OCI-LY1 (cell line): ENCODE results near the gene WFDC6.

ENCODE experiments used
- H2AFZ ChIP-seq: fragments of 200-600 bp; sonication (generic), shearing (Covaris generic); 2 replicates; pipeline ENCODE4 v1.6.0; 2014; ENCODE audit warnings: antibody characterized with exemption, mild to moderate bottlenecking, low read length
- H3F3A ChIP-seq: fragments of 200-600 bp; sonication (generic), shearing (Covaris generic); 2 replicates; pipeline ENCODE4 v1.6.0; 2014; ENCODE audit warnings: mild to moderate bottlenecking, antibody characterized with exemption, low read length, moderate library complexity; ENCODE audit not compliant: insufficient read depth
- H3K27ac ChIP-seq: fragments of 200-600 bp; sonication (generic); 2 replicates; pipeline ENCODE4 v1.5.1; 2014; ENCODE audit warnings: low read length, mixed run types, mild to moderate bottlenecking, low read depth; ENCODE audit not compliant: poor library complexity, severe bottlenecking
- H3K27me3 ChIP-seq: fragments of 200-600 bp; sonication (generic); 2 replicates; pipeline ENCODE4 v1.6.0; 2014; ENCODE audit warnings: antibody characterized with exemption, mild to moderate bottlenecking, low read length, moderate library complexity; ENCODE audit not compliant: insufficient read depth
- H3K36me3 ChIP-seq: fragments of 200-600 bp; sonication (generic); 2 replicates; pipeline ENCODE4 v1.6.1; 2014; ENCODE audit warnings: mild to moderate bottlenecking, antibody characterized with exemption, low read length, moderate library complexity, mixed read lengths; ENCODE audit not compliant: insufficient read depth
- H3K4me1 ChIP-seq: fragments of 200-600 bp; sonication (generic); 2 replicates; pipeline ENCODE4 v1.5.1; 2014; ENCODE audit warnings: mild to moderate bottlenecking, low read length, moderate library complexity; ENCODE audit not compliant: insufficient read depth, severe bottlenecking
- H3K4me2 ChIP-seq: fragments of 200-600 bp; sonication (generic), shearing (Covaris generic); 2 replicates; pipeline ENCODE4 v1.6.1; 2014; ENCODE audit warnings: low read length
- H3K4me3 ChIP-seq: fragments of 200-600 bp; sonication (generic); 2 replicates; pipeline ENCODE4 v1.5.1; 2014; ENCODE audit warnings: low read length, low read depth, mild to moderate bottlenecking, mixed read lengths; ENCODE audit not compliant: poor library complexity, severe bottlenecking
- H3K79me2 ChIP-seq: fragments of 200-600 bp; shearing (Covaris generic); 2 replicates; pipeline ENCODE4 v1.6.1; 2016; ENCODE audit warnings: mixed run types, low read length, mixed read lengths; ENCODE audit not compliant: insufficient read depth
- H3K9ac ChIP-seq: fragments of 200-600 bp; sonication (generic), shearing (Covaris generic); 2 replicates; pipeline ENCODE4 v1.6.1; 2014; ENCODE audit warnings: mild to moderate bottlenecking, low read length, mixed read lengths
- H3K9me2 ChIP-seq: fragments of 200-600 bp; sonication (generic), shearing (Covaris generic); 2 replicates; pipeline ENCODE4 v1.6.1; 2014; ENCODE audit warnings: low read depth, mild to moderate bottlenecking, low read length, mixed read lengths
- H3K9me3 ChIP-seq: fragments of 200-600 bp; shearing (Covaris generic); 2 replicates; pipeline ENCODE4 v1.6.1; 2014; ENCODE audit warnings: low read length, mixed read lengths
- H4K20me1 ChIP-seq: fragments of 200-600 bp; sonication (generic), shearing (Covaris generic); 2 replicates; pipeline ENCODE4 v1.6.0; 2016; ENCODE audit warnings: mild to moderate bottlenecking, low read length; ENCODE audit not compliant: insufficient read depth
- CTCF ChIP-seq: fragments of 200-600 bp; sonication (generic), shearing (Covaris generic); IDR thresholded peaks from 2 replicates; pipeline ENCODE4 v1.5.1; 2017; ENCODE audit warnings: mild to moderate bottlenecking, antibody characterized with exemption, low read length, moderate library complexity, mixed read lengths
- EZH2 ChIP-seq: fragments of 200-600 bp; sonication (generic), shearing (Covaris generic); IDR thresholded peaks from 2 replicates; pipeline ENCODE4 v1.8.0; 2017; ENCODE audit warnings: borderline replicate concordance, mixed run types, mild to moderate bottlenecking, antibody characterized with exemption, low read length, moderate library complexity, mixed read lengths

The WFDC6 gene

DNA sequence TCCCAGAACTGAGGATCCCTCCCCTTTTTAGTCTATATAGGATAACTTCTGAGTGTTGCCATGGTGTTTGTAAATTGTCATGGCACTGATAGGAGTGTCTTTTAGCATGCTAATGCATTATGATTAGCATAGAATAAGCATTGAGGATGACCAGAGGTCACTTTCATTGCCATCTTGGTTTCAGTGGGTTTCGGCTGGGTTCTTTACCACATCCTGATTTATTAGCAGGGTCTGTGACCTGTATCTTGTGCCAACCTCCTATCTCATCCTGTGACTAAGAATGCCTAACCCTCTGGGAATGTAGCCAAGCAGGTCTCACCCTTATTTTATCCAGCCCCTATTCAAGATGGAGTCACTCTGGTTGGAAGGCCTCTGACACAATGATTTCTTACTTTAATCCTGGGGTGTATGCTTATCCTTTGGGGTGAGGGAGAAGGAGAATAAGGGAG lies 50.2 kb downstream of the WFDC6 start:
- Histone ChIP-seq H3K9me3 (no peaks in the 10 kb centered on the region), H3K9me2 (no peaks in the 10 kb centered on the region), H3K27me3 (no peaks in the 10 kb centered on the region), H3K9ac (no peak overlapping the region), H3K79me2 (no peaks in the 10 kb centered on the region), H3K4me3 (no peak overlapping the region), H3K4me1 (no peaks in the 10 kb centered on the region), H3K36me3 (no peaks in the 10 kb centered on the region), H3K4me2 (no peak overlapping the region), H4K20me1 (no peaks in the 10 kb centered on the region), H3K27ac (no peak overlapping the region), H3F3A (no peaks in the 10 kb centered on the region), H2AFZ (no peak overlapping the region)
- TF ChIP-seq EZH2 (no peak), CTCF (no peak)

DNA sequence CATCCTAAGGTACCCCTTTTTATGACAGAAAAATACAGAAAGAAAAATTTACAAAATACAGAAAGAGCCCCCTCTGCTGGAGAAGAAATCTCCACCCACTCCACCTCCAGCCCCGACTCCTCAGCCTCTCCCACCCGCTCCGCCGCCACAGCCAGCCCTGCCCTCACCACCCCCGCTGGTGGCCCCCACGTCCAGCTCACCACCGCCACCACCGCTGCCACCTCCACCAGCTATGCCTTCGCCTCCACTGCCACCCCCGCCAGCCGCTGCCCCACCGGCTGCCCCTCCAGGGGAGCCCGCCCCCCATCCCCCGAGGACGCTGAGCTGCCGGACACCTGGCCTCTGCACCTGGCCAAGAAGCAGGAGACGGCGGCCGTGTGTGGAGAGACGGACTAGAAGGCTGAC lies 52.0 kb downstream of the WFDC6 start:
- Histone ChIP-seq H3K4me1 (no peaks in the 10 kb centered on the region), H3K4me3 (no peak overlapping the region), H3K9me3 (no peaks in the 10 kb centered on the region), H3K9ac (no peak overlapping the region), H3K27me3 (no peaks in the 10 kb centered on the region), H3K9me2 (no peaks in the 10 kb centered on the region), H4K20me1 (no peaks in the 10 kb centered on the region), H2AFZ (no peak overlapping the region), H3K27ac (no peak overlapping the region), H3K79me2 (no peaks in the 10 kb centered on the region), H3K36me3 (no peaks in the 10 kb centered on the region), H3F3A (no peaks in the 10 kb centered on the region), H3K4me2 (no peak overlapping the region)
- TF ChIP-seq CTCF (peak; percentile 26; the same call in 1 of the 2 replicates), EZH2 (no peak)

DNA sequence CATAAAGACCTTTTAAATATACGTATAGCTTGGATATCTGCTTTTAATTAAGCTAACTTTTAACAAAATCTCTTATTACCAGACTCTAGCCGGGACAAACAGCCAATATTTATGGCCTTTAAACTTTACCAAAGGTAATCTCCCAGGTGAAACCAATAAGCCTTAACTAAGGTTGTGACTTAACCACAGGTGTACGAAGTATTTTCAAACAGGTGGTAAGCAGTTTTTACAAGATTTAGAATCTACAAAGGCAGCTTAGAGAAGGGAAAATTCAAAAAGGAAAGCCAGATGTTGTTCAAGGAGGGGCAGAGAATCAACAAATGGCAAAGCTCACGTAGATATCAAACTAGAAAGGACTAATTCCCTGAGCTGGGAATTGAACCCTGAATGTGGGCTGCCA lies 53.9 kb downstream of the WFDC6 start:
- no peaks in the 10 kb centered on the region for H3K9me2 ChIP-seq
- H3K79me2 ChIP-seq, result no peaks in the 10 kb centered on the region
- TF ChIP-seq EZH2, result no peak
- TF ChIP-seq CTCF, result no peak
- H3K4me2 ChIP-seq, result no peak overlapping the region
- H3K9ac ChIP-seq, result no peak overlapping the region
- no peaks in the 10 kb centered on the region for H3K9me3 ChIP-seq
- H4K20me1 ChIP-seq, result no peaks in the 10 kb centered on the region
- H3K27ac ChIP-seq, result no peak overlapping the region
- H3K4me1 ChIP-seq, result no peaks in the 10 kb centered on the region
- H3K36me3 ChIP-seq, result no peaks in the 10 kb centered on the region
- no peak overlapping the region for H2AFZ ChIP-seq
- no peak overlapping the region for H3K4me3 ChIP-seq
- H3F3A ChIP-seq, result no peaks in the 10 kb centered on the region
- no peaks in the 10 kb centered on the region for H3K27me3 ChIP-seq
